Measurements from ENCODE around the gene TLK2.

The TLK2 gene

DNA sequence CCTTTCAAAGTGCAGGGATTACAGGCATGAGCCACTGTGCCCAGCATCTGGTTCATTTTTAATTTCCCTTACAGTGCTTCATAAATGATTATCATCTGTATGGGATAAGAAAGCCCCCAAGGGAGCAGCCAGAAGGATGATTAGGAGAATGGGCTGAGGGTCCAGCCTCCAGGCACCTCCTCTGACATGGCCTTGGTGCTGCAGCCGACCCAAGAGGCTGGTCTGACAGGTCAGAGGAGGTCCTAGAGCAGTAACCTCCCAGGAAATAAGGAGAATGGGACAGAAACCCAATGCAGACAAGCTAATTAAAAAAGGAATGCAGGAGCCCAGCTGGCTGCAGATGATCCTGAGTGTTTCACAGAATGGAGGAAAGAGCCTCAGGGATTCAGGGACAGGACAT, 177.8 kb downstream of the TLK2 start:
- DNase-seq (ENCODE audit: low read depth), result no peak

- DNase-seq (ENCODE audit: low read depth), result no peak
Measured at GRCh38 chr17:62657145-62657665, 178.6 kb downstream of the TLK2 start.

- no peak for DNase-seq (ENCODE audit: low read depth)
Measured at GRCh38 chr17:62657690-62658089, 179.1 kb downstream of the TLK2 start.

DNA sequence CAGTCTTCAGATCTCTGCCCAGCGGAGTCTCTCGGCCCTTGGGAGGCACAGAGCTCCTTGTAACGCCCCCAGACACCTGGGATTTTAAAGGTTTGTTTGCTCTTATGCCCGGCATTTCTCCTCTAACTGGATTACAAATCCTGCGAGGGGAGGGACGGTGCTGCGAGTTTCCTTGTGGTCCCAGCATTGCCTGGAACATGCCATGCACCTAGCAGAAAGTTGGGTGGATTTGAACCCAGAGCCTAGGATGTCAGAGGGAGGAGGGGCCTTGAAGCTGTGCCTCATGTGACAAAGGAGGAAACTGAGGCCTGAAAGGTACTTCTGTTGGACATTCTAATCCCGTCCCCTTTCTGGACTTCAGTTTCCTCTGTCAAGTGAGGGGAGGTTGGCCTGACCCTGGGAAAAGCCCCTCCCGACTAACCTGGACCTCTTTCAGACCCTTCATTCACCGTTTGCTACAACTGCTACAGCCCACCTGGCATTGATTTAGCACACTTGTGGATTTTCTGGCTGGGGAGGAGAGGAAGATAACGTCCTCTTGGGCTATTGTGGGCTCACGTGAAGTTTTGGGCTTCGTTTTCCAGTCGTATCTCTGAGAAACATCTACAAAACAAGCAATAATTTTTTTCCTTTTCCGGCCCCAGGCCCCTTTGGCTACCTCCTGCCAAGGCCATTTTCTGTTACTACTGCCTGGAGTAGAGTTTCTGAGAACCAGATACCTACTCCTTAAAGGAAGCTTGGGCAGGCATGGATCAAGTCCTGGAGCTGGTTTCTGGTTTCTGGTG, 179.7 kb downstream of the TLK2 start:
- DNase-seq (ENCODE audit: low read depth), result no peak

- DNase-seq (ENCODE audit: low read depth), result no peak
Measured at GRCh38 chr17:62660629-62661118, 182.0 kb downstream of the TLK2 start.

- no peak for DNase-seq (ENCODE audit: low read depth)
Measured at GRCh38 chr17:62661337-62661736, 182.7 kb downstream of the TLK2 start.

DNA sequence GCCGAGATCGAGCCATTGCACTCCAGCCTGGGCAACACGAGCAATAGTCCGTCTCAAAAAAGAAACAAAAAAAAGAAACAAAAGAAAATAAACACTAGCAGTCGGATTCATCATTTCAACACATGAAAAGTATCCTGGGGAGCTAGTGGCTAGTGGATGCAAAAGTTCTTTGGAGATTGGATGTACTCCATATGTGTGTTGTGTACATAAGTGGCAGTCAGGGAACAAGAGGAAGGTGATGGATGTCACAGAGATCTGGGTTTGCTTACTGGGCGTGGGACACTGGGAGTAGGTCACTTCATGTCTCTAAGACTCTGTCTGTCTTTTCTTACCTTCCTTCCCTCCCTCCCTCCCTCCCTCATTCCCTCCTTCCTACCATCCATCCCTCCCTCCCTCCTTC, 184.2 kb downstream of the TLK2 start:
- DNase-seq (ENCODE audit: low read depth), result no peak
